Brain microvascular endothelial cell (primary cell): ENCODE measurements around the gene ANKS6.

Experiments
- DNase-seq: peaks from one replicate; pipeline ENCODE4 v3.0.0-alpha.2; 2020
- H3K27ac ChIP-seq: fragments of 250-450 bp; sonication (Bioruptor Pico); 2 replicates; pipeline ENCODE4 v1.5.1; 2020; ENCODE audit warnings: mild to moderate bottlenecking, moderate library complexity
- H3K27me3 ChIP-seq: fragments of 250-450 bp; sonication (Bioruptor Pico); replicated peaks from 2 replicates; pipeline ENCODE4 v1.5.1; 2020; ENCODE audit warnings: mild to moderate bottlenecking
- H3K36me3 ChIP-seq: fragments of 250-450 bp; sonication (Bioruptor Pico); replicated peaks from 2 replicates; pipeline ENCODE4 v1.5.1; 2020; ENCODE audit warnings: mild to moderate bottlenecking
- H3K4me3 ChIP-seq: 2 replicates; pipeline ENCODE4 v1.5.1; 2011; ENCODE audit warnings: low read depth, mild to moderate bottlenecking, control low read depth, low read length, moderate library complexity
- CTCF ChIP-seq: IDR thresholded peaks from 2 replicates; pipeline ENCODE4 v1.5.1; 2011; ENCODE audit warnings: low read depth, mild to moderate bottlenecking, moderate library complexity, low read length, control low read depth, inconsistent platforms; ENCODE audit errors: missing control alignments
- in situ Hi-C: cut with HindIII; loops from 2 replicates; pipeline ENCODE4 v1.10.0; 2017; ENCODE audit warnings: low sequenced_read_pairs, low pct_ligation_motif_present

Gene ANKS6

GRCh38 chr9:98801969-98802371, 5.6 kb upstream of the ANKS6 start:
- Histone ChIP-seq H3K4me3 (no peak overlapping the region), H3K36me3 (no peaks in the 10 kb centered on the region), H3K27ac (no peak overlapping the region), H3K27me3 (no peaks in the 10 kb centered on the region)
- DNase-seq, result no peak
- no peak for TF ChIP-seq CTCF
- in situ Hi-C loops, result no loop called here

- TF ChIP-seq CTCF, result no peak
- H3K27me3 ChIP-seq, result no peaks in the 10 kb centered on the region
- H3K27ac ChIP-seq, result no peak overlapping the region
- in situ Hi-C loops, result no loop called here
- DNase-seq, result no peak
- no peak overlapping the region for H3K4me3 ChIP-seq
- no peaks in the 10 kb centered on the region for H3K36me3 ChIP-seq
These were observed 5.2 kb upstream of the ANKS6 start for GRCh38 chr9:98801561-98801960.

GRCh38 chr9:98798254-98798653, 1.9 kb upstream of the ANKS6 start:
- no peaks in the 10 kb centered on the region for H3K27me3 ChIP-seq
- no peak for TF ChIP-seq CTCF
- H3K36me3 ChIP-seq, result no peaks in the 10 kb centered on the region
- no peak for DNase-seq
- H3K27ac ChIP-seq, result no peak overlapping the region
- in situ Hi-C loops, result no loop called here
- H3K4me3 ChIP-seq, result no peak overlapping the region

GRCh38 chr9:98797491-98797890, 1.1 kb upstream of the ANKS6 start:
- in situ Hi-C loops, result no loop called here
- DNase-seq, result no peak
- Histone ChIP-seq H3K27ac (no peak overlapping the region), H3K36me3 (no peaks in the 10 kb centered on the region), H3K27me3 (no peaks in the 10 kb centered on the region), H3K4me3 (no peak overlapping the region)
- TF ChIP-seq CTCF, result no peak

- TF ChIP-seq CTCF, result no peak
- in situ Hi-C loops, result no loop called here
- Histone ChIP-seq H3K4me3 (peak overlapping the region; percentile 64), H3K27ac (peak overlapping the region; percentile 30), H3K36me3 (no peaks in the 10 kb centered on the region), H3K27me3 (no peaks in the 10 kb centered on the region)
- no peak for DNase-seq
These were observed 388 bp downstream of the ANKS6 start for GRCh38 chr9:98795970-98796363.

GRCh38 chr9:98795295-98795955, 930 bp downstream of the ANKS6 start:
- no peak overlapping the region for H3K27ac ChIP-seq
- no peaks in the 10 kb centered on the region for H3K27me3 ChIP-seq
- no peak for TF ChIP-seq CTCF
- H3K4me3 ChIP-seq, result peak overlapping the region; percentile 64
- in situ Hi-C loops, result no loop called here
- H3K36me3 ChIP-seq, result no peaks in the 10 kb centered on the region
- no peak for DNase-seq
